PC-3 (cell line): Measurements from ENCODE around the gene DUSP12. TPM values are rescaled to one million over a fixed set of nuclear protein-coding genes. Genes with fewer than 3 reads are reported as not detected.

ENCODE experiments used
- ATAC-seq: fragments of 200-7000 bp; cut with Tn5 transposase; 2 replicates; pipeline ENCODE4 v1.9.1; 2020; ENCODE audit warnings: mild to moderate bottlenecking, moderate library complexity
- BruUV-seq: library from RNA; stranded (reverse); fragments of 400-500 nt; replicated peaks from 2 replicates; lab custom pipeline; 2021; lab: Mats Ljungman, UMichigan
- CTCF ChIA-PET: fragments of 300-600 bp; sonication (Branson Sonifier 250); formaldehyde crosslinking; loops from one replicate; lab custom pipeline; 2022; ENCODE audit warnings: antibody characterized with exemption; lab: Charles Lee
- POLR2A ChIA-PET: fragments of 300-600 bp; sonication (Branson Sonifier 250); formaldehyde crosslinking; loops from one replicate; lab custom pipeline; 2022; ENCODE audit warnings: antibody characterized with exemption; ENCODE audit not compliant: unreplicated experiment; lab: Charles Lee
- DNase-seq: peaks from one replicate; pipeline ENCODE4 v3.0.0-alpha.2; 2015
- H2AFZ ChIP-seq: fragments of 300-600 bp; sonication (generic); 2 replicates; pipeline ENCODE4 v1.6.0; 2016; ENCODE audit warnings: antibody characterized with exemption, low read length
- H3F3A ChIP-seq: fragments of 300-600 bp; sonication (generic); one replicate; pipeline ENCODE4 v1.6.0; 2017; ENCODE audit warnings: antibody characterized with exemption, low read length, control low read depth, mild to moderate bottlenecking; ENCODE audit not compliant: unreplicated experiment
- H3K27ac ChIP-seq: fragments of 300-600 bp; sonication (generic); 2 replicates; pipeline ENCODE4 v1.5.1; 2016; ENCODE audit warnings: mild to moderate bottlenecking, low read length
- H3K27me3 ChIP-seq: fragments of 300-600 bp; sonication (generic); 2 replicates; pipeline ENCODE4 v1.6.1; 2016; ENCODE audit warnings: low read length, mixed read lengths
- H3K36me3 ChIP-seq: fragments of 300-600 bp; sonication (generic); 2 replicates; pipeline ENCODE4 v1.6.1; 2016; ENCODE audit warnings: low read depth, mixed run types, low read length, mixed read lengths
- H3K4me1 ChIP-seq: fragments of 300-600 bp; sonication (generic); 2 replicates; pipeline ENCODE4 v1.5.1; 2016; ENCODE audit warnings: low read length; ENCODE audit not compliant: insufficient read depth
- H3K4me2 ChIP-seq: fragments of 300-600 bp; sonication (generic); 2 replicates; pipeline ENCODE4 v1.6.0; 2016; ENCODE audit warnings: low read length
- H3K4me3 ChIP-seq: fragments of 300-600 bp; sonication (generic); 2 replicates; pipeline ENCODE4 v1.5.1; 2016; ENCODE audit warnings: mild to moderate bottlenecking, low read length, mixed read lengths
- H3K79me2 ChIP-seq: fragments of 300-600 bp; sonication (generic); 2 replicates; pipeline ENCODE4 v1.6.1; 2017; ENCODE audit warnings: low read length, mixed read lengths
- H3K9ac ChIP-seq: fragments of 300-600 bp; sonication (generic); 2 replicates; pipeline ENCODE4 v1.6.0; 2016; ENCODE audit warnings: mild to moderate bottlenecking, low read length
- H3K9me2 ChIP-seq: fragments of 300-600 bp; sonication (generic); replicated peaks from 2 replicates; pipeline ENCODE4 v1.6.1; 2016; ENCODE audit warnings: mixed run types, low read length, mixed read lengths
- H3K9me3 ChIP-seq: fragments of 300-600 bp; sonication (generic); 2 replicates; pipeline ENCODE4 v1.6.1; 2016; ENCODE audit warnings: low read length, mixed read lengths
- H4K20me1 ChIP-seq: fragments of 300-600 bp; sonication (generic); 2 replicates; pipeline ENCODE4 v1.6.1; 2016; ENCODE audit warnings: low read length, mixed read lengths
- CTCF ChIP-seq: fragments of 300-600 bp; sonication (generic); conservative IDR thresholded peaks from 2 replicates; pipeline ENCODE4 v1.5.1; 2017; ENCODE audit warnings: antibody characterized with exemption, low read depth, mild to moderate bottlenecking, low read length
- EZH2 ChIP-seq: fragments of 300-600 bp; sonication (generic); IDR thresholded peaks from one replicate; pipeline ENCODE4 v1.6.1; 2017; ENCODE audit warnings: antibody characterized with exemption, mild to moderate bottlenecking, low read length; ENCODE audit not compliant: unreplicated experiment
- EZH2phosphoT487 ChIP-seq: fragments of 300-600 bp; sonication (generic); IDR thresholded peaks from 2 replicates; pipeline ENCODE4 v1.6.1; 2018; ENCODE audit warnings: mild to moderate bottlenecking, antibody characterized with exemption, low read length, borderline replicate concordance
- intact Hi-C: fragments of 100-400 bp; cut with micrococcal nuclease; formaldehyde crosslinking; loops from 2 replicates; pipeline ENCODE4 v1.9.0; 2023
- total RNA-seq: library from RNA; depleted of rRNA; stranded (reverse); fragments of >200 nt; gene quantifications from 2 replicates; pipeline ENCODE4 v1.2.3, GENCODE V29; 2014

The DUSP12 gene
- total RNA-seq, 1 experiment from 2014 or later, result 82.2 TPM

DNA sequence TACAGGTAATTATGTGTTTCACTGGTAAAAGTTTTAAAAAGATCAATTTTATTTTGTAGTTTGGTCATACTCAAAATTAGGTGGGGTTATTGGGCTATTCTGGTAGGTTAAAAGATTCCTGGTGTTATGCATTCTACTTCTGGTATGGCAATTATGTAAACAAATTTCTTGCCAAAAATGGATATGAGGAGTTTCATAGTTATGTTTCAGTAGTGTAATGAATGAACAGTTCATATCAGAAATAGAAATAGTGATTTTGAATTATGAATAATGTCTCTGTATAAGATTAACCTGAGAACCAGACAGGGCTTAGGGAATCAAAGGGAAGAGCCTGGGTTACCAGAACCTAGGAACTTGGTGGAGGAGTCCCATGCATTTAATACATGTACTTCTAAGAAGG lies 32.4 kb downstream of the DUSP12 start:
- H3K27ac ChIP-seq, result no peak overlapping the region
- CTCF ChIA-PET, result no interaction called here

DNA sequence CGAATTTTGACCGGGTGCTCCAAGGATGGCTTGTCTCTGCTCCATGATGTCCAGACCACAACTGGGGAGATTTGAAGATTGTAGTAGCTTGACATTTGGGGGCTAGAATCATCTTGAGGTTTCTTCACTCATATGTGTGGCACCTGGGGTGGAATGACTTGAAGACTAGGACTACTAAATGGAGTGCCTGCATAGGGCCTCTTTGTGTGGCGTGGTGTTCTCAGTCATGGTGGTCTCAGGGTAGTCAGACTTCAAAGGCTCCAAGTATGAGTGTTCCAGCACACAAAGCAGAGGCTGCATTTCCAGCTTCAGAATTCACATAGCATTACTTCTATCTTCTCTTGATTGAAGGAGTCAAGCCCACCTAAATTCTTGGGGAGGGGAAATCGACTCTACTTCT lies 33.3 kb downstream of the DUSP12 start:
- ATAC-seq (no peak), DNase-seq (no peak)
- ChIA-PET CTCF (no interaction called here), POLR2A (no interaction called here)
- Histone ChIP-seq H3K4me1 (0 out of 2 replicates have a peak, but pooled peaks cover 6% of the 10 kb centered on the region), H3K27ac (no peak overlapping the region), H3K79me2 (peaks cover 9% of the 10 kb centered on the region; the same call in 1 of the 2 replicates), H3K4me3 (no peak overlapping the region), H3F3A (no peaks in the 10 kb centered on the region), H3K4me2 (no peak overlapping the region), H4K20me1 (no peaks in the 10 kb centered on the region), H3K36me3 (peaks cover 29% of the 10 kb centered on the region), H3K9ac (no peak overlapping the region), H3K9me2 (no peaks in the 10 kb centered on the region), H2AFZ (no peak overlapping the region), H3K27me3 (no peaks in the 10 kb centered on the region), H3K9me3 (no peaks in the 10 kb centered on the region)
- no TSS peak for BruUV-seq
- TF ChIP-seq EZH2phosphoT487, result no peak
- TF ChIP-seq EZH2, result no peak
- TF ChIP-seq CTCF, result no peak
- intact Hi-C loops, result no loop called here

More for the DNA sequence above, 32.4 kb downstream of the DUSP12 start:
- Histone ChIP-seq H3K79me2 (peaks cover 18% of the 10 kb centered on the region), H3K4me3 (no peak overlapping the region), H3K4me1 (0 out of 2 replicates have a peak, but pooled peaks cover 6% of the 10 kb centered on the region), H2AFZ (no peak overlapping the region), H4K20me1 (no peaks in the 10 kb centered on the region), H3K9me3 (no peaks in the 10 kb centered on the region), H3K27me3 (no peaks in the 10 kb centered on the region), H3F3A (no peaks in the 10 kb centered on the region), H3K36me3 (peaks cover 25% of the 10 kb centered on the region), H3K9me2 (no peaks in the 10 kb centered on the region), H3K4me2 (no peak overlapping the region), H3K9ac (no peak overlapping the region)
- POLR2A ChIA-PET, result no interaction called here
- peak; percentile 89 for ATAC-seq
- peak; percentile 41 for DNase-seq
- intact Hi-C loops, result no loop called here
- TF ChIP-seq EZH2, result no peak
- no peak for TF ChIP-seq CTCF
- no peak for TF ChIP-seq EZH2phosphoT487
- no TSS peak for BruUV-seq

- Histone ChIP-seq H3K9ac (no peak overlapping the region), H3K27me3 (no peaks in the 10 kb centered on the region), H2AFZ (no peak overlapping the region), H3K9me2 (no peaks in the 10 kb centered on the region), H3K36me3 (peaks cover 29% of the 10 kb centered on the region), H3F3A (no peaks in the 10 kb centered on the region), H4K20me1 (no peaks in the 10 kb centered on the region), H3K27ac (no peak overlapping the region), H3K4me3 (no peak overlapping the region), H3K9me3 (no peaks in the 10 kb centered on the region), H3K4me2 (no peak overlapping the region), H3K4me1 (0 out of 2 replicates have a peak, but pooled peaks cover 6% of the 10 kb centered on the region), H3K79me2 (no peaks in the 10 kb centered on the region)
- POLR2A ChIA-PET, result no interaction called here
- ATAC-seq (no peak), DNase-seq (no peak)
- no TSS peak for BruUV-seq
- TF ChIP-seq EZH2, result no peak
- CTCF ChIA-PET, result no interaction called here
- intact Hi-C loops, result no loop called here
These were observed 35.4 kb downstream of the DUSP12 start for GRCh38 chr1:161784968-161785367.
